HG03469 (cell line): ENCODE measurements around the gene DLST.

ENCODE experiments used
- ATAC-seq: cut with Tn5 transposase; IDR thresholded peaks from one replicate; pipeline ENCODE4 v1.9.1; 2021; ENCODE audit warnings: mild to moderate bottlenecking, moderate library complexity, moderate number of reproducible peaks; ENCODE audit not compliant: unreplicated experiment

DLST gene

DNA sequence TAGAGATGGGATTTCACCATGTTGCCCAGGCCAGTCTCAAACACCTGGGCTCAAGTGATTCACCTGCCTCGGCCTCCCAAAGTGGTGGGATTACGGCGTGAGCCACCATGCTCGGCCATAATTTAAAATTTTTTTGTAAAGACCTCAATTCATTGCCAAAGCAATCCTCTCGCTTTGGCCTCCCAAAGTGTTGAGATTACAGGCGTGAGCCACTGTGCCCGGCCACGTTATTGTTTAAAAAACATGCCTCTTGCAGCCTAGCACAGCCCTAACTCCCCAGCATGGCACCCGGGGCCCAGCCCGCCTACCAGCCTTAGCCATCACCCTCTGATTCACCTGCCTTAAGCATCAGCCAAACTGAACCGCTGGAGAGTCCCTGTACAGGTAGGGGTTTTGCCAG lies 54.4 kb downstream of the DLST start:
- ATAC-seq, result no peak

DNA sequence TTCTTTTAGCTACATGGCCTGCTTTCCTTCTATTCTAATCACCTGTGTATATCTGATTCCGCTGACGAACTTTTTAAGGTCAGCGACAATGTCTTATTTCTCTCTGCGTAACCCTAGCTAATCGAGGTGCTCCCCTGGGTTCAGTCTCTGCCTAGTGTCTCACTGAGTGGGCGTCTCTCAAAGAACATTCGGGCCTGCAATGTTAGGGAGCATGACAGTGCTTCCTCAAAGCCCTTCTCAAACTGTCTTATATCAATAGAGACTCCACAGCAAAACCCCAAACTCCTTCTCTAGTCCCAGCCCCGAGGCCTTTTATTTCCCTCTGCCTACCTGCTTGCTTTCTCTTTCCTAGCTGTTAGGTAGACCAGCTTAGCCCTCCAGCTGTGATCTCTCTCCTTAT lies 55.0 kb downstream of the DLST start:
- ATAC-seq, result no peak

DNA sequence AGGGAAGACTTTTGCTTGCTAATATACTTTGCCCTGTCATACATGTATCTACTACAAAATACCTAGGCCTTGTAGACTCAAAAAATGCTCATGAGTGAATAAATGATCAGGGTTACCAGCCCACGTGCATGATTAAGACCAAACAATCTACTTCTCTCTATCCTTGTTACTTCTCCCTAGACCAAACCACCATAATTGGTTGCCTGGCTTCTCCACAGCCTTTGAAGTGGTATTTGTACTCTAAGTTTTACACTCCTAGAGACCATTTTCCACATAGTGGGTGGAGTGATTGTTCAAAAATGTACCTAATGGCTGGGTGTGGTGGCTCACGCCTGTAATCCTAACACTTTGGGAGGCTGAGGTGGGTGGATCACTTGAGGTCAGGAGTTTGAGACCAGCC lies 55.5 kb downstream of the DLST start:
- no peak for ATAC-seq

DNA sequence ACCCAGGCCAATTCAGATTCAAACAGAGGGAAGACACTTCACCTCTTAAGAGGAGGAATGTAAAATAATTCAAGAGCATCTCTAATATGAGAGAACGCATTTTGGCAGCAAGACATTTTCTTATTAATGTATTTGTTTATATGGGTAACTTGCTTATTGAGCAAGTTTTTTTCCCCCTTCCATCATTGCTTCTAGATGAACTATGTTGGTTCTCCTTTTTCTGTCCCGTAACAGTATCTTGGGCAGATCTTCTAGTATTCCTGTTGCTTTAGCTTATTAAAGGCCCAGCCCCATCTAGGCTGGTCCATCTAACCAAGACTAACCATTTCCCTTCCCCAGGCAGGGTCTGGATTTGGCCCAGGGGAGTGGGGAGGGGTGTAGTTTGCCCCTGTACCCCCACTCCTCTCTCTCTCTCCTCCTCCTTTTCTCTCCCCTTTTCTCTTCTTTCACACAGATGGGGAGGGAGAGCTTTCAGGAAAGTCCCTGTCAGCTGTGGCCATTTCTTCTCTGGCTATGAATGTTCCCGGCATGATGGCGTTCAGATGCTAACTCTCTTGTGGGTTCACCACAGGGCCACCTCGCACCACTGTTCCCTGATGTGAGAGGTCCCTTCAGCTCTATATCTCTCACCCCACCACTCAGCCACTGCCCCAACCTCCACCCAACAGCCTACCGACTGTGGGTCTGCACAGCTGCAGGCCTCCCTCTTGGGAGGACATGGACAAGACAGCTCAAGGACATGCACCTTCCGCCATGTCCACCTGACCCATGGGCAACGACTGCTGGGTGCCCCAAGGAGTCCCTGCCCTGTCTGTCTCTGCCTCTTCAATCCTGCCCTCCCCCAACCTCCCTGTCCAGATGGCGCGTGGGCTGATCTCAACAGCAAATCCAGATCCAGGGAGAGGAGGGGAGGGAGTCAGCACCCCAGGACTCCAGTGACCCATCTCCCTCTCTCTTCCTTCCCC lies 57.1 kb downstream of the DLST start:
- ATAC-seq, result no peak

DNA sequence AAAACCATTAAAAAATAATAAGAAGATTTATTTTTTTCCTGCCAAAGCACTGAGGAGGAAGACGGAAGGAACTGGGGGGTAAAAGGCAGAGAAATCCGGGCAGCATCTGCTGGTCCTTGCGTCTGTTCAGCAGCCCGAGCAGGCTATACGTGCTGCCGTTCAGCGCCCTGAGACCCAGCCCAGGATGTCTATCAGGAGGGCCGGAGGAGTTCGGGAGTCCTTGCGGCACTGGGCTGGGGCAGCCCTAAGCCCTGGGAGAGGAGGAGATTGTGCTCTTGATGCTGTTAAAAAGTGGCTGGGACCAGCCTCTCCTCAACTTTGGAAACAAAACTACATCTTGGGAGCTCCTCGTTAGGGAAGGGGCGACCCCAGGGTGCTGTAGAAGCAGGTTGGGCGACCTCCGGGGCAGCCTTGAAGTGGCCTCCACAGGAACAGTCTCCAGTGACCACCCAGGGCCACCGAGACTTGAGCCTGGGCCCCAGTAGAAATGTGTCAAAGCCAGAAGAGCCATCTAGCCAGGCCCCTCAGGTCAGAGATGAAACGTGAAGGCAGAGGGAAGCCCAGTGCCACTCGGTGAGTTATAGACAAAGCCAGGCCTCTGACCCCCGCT lies 59.3 kb downstream of the DLST start:
- ATAC-seq, result no peak

DNA sequence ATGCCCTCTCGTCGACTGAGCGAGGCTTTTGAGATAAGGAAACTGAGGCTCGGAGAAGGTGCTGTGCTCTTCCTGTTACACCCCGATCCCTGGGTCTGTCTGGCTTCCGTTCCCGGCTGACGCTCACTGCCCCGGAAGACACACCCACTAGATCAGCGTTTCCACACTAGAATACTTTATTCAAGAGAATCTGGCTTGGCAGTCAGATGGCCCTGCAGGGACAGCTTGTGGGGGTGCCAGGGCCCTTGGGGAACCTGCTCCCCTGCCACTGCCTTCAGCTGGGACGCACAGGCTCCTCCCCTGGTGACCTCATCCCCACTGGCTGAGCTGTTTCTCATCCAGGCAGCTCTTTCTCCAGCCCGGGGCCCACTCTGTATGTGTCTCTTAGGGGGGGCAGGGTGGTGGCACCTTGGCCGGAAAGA lies 60.0 kb downstream of the DLST start:
- no peak for ATAC-seq

DNA sequence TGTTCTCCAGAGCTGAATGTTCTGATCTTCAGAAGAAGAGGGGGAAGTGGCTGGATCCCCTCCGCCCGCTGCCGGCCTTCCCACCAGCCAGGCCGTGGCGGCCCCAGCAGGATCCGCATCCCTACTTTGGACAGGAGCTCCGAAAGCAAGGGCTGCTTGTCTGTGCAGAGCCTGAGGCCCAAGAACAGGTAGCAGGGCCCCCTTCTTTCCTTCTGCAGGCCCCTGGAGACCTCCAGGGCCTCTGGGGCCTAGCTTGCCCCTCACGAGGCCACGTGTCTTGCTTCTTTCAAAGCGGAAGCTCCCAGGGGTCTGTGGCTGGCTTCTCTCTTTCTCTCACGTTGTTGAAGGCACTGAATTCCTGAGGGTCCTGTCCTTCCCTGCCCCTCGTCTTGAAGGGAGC lies 60.5 kb downstream of the DLST start:
- ATAC-seq, result no peak

DNA sequence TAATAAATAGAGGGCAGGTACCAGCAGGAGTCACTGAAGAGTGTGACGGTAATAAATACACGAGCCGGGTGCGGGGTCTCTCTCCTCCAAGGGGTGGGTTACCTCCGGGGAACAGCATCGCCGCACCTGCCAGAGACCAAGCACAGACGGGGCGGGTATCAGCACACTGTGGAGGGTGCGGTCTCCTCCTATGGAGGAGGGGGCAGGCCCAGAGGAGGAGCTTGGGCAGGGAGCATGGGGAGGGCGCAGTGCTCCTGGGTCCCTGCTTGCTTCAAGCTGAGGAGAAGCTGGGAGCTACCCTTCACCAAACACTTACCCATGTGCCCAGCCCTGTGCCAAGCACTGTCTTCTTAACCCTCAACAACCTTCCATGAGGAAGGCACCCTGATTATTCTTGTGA lies 60.9 kb downstream of the DLST start:
- ATAC-seq, result no peak

DNA sequence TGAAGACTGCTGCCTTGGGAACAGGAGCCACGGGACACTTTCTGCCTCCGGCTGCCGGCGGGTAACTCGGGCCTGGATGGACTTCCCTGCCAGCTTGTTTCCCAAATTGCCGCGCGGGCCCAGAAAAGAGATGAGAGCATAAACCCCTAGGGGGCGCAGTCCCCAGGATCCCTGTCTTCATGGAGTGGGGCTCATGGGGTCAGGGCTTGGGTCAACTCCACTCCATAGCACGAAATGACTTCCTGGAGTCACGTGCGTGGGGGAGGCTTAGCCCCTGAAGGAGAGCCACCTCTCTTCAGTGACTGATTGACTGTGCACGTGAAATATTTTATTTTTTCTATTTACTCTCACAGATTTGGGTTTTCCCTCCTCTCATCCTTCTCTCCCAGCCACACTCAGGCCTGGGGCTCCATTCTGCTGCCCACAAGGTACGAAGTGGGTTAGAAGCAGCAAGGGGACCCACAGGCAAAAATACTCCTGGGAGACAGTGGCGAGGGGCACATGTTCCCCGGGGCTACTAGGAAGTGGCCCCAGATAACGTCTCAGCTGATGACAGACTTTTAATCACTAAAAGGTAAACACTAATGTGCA lies 63.6 kb downstream of the DLST start:
- ATAC-seq, result no peak

DNA sequence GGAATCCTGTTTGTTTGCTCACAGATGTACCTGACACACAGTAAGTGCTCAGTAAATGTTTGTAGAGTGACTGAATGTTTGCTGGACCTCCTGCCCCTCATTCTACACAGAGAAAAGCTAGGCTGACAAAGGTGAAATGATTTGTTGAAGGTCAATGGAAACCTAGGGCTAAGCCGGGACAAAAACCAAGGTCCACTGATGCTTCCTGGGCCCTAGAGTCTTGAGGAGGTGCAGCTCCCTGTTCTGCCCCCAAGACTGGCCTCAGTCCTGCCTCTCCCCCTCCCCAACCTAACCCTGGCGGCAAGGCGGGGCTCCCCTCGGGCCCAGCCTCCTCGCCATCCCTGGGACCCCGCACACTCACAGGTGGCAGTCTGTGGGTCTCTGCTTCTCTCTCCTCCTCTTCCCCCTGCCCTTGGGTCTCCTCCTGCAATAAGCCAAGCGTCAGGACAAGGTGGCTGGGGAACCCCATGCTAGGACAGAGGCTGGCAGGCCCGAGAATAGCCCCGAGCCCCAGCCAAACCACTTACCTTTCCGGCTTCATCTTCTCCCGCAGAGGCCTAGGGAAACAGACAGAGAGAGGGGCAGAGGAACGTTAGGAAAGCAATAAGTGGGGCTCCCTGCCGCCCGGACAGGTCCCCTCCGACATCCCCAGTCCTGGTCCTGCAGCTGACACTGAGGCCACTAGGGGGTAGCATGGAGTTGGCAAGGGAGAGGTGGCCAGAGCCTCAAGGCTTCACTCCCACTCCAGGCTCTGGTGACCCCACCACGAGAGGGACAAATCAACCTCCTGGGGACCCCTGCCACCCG lies 64.3 kb downstream of the DLST start:
- ATAC-seq, result no peak

DNA sequence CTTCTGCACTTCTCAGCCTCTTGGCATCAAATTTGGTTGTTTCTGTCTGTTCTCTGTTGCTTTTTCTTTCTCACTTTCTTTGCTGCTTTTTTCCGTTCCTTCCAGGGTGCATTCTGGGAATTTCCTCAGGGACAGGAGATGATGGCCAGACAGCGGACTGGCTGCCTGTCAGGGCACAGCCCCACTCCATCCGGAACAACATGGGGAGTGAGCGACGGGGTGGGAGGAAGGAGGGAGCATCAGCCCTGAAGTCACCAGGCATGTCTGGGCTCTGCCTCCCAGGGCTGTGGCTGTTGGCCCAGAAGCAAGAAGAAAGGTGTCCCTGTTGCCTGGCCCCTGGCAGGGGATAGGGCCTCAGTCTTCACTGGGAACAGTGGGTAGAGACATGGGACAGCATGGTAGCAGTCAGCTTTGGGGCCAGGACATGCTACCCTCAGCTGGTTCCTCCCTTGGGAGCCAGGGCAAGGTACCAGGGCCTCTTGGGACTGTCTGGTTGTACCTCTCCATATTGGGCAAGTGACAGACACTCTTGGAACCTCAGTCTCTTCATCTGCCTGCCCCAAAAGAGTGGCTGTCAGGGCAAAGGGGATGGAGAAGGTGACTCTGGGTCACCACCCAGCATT lies 65.1 kb downstream of the DLST start:
- no peak for ATAC-seq

DNA sequence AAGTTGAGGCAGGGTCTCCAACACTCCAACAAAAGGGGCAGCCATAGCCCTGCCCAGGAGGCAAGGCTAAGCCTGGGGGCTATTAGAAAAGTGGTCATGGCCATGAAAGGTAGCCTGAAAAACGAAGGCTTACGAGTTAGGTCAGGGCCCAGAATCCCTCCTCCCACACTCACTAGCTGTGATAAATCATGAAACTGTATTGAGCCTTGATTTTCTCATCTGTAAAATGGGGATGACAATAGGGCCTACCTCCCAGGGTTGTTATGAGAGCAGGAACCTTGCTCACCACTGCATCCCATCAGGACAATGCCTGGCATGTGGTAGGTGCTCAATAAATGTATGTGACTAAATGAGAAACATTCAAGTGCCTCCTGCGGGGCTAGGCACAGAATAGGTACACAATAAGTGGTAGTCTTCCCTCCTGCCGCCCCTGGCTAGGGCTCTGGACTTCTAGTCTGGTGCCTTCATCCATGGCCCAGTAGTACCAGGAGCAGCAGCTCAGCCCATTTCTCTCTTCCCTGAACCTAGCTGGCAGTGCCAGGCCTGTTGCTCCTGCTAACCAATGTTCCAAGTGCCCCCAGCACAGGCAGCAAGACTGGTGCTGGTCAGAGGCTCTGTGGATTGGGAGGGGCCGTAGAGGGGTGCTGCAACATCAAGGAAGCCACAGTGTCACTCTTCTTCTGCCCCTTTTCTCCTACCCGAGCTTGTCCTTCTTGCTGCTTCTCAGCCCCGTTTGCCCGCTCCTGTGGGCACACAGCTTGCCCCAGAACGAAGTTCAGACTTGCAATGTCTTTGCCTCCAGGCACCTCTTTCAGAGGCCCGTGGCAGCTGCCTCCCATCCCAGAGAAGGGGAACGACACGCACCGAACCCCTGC lies 65.9 kb downstream of the DLST start:
- ATAC-seq, result no peak

DNA sequence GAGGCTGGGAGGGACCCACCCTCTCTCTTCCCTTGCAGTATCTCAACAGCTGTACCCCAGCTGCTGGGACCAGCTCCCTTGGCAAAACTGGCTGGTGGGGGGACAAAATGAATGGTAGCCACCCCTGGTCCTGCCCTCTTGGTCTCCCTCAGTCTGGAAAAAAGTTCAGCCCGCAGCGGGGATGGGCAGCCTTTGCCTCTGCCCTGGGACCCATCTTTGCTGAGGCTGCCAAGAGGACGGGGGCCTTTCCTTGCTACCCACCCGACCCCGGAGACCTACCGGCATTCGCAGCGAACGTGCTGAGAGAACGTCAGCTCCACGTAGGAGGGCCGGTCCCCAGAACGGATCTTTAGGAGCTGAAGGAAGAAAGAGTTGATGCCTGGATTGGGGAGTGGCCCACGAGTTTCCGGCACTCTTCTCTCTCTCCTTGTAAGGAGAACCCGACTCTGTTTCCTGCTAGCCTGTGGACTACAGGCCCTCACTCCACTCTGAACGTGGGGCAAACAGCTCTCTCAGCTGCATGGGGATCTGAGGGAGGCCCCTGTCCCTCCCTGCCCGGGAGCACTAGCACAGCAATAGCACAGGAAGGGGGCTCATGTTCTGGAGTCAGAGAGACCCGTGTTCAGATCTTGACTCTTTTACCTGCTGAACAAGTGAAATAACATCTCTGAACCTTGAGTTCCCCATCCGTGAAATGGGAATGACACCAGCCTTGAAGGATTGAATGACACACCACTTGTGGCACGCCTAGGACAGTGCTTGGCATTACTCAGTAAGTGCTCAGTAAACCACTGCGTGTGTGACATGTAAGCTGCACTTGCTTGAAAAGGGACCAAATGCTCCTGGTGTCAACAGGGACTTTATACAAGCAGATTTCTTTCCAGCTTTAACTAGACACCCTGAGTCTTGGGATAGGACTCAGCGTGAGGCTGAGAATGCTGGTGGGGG lies 66.8 kb downstream of the DLST start:
- ATAC-seq, result no peak

DNA sequence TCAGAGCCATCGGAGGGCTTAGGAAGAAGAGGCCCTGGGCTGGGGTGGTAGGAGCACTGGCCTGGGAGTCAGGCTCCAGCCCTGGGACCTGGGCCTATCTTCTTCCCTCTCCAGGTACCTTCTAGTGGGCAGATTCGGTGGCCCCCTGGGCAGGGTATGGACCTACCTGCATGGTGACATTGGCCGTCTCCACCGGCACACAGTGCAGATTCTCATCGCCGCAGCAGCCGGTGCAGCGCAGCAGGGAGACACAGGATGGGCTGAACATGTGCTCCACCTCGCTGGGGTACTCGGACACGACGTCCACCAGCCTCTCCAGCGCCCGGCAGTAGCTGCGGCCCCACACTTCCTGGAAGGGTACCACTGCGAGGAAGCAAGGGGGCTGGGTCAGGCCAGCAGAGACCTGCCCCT lies 67.5 kb downstream of the DLST start:
- ATAC-seq, result no peak

DNA sequence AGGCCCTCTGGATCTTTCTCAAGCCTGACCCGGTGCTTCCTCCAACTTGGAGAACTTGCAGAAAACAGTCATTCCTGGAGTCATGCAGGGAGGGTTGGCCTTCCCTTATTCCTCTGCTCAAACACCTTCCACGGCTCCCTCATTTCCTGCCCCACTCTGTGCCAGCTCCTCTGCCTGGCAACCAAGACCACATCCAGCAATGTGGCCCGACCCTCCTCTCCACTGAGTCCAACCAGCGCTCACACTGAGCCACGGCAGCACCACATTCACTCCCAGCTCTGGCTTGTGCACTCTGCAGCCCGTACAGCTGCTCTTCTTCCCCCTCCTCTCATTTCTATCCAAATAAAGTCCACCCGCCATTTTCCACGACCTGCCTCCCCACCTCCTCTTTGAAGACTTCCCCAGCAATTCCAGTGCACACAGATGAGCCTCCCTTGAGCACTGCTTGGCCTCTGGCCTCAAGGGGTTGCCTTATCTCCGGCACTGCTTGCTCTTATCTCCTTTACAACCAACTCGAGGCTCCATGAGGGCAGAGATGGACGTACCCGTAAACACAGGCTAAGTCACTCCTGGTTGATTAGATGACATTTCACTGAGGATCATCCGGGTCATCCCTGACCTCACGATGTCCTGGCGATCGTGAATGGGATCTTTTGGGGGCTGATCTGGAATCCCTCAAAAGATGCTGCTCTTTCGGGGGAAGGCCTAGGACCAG lies 68.3 kb downstream of the DLST start:
- ATAC-seq, result no peak

DNA sequence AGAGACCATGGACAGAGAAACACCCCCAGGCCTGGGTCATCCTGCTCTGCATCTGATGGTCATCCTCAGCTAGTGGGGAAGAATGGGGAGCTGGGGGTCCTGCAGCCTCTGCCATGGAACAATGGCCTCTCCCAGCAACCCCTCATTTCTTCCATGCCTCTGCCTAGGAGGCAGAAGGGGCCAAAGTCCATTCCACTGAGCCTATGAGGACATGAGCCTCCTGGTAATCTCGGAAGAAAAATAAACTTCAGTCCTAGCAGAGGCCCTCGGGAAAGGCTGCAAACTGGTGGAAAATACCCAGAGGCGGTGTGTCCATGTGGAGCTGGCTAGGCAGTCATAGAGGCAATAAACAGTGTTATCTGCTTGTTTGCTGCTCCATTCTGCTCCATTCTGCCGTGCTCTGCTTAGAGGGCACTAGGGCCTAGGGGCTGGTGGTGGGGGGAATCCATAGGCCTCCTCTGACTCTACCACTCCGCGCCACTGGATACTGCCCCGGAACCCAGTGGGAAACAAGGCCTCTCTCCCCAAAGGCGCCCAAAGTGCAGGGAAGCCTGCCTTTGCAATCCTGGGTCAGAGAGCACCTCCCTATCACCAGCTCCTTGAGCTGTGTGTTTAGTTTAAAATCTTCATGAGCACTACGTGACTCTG lies 69.2 kb downstream of the DLST start:
- no peak for ATAC-seq

DNA sequence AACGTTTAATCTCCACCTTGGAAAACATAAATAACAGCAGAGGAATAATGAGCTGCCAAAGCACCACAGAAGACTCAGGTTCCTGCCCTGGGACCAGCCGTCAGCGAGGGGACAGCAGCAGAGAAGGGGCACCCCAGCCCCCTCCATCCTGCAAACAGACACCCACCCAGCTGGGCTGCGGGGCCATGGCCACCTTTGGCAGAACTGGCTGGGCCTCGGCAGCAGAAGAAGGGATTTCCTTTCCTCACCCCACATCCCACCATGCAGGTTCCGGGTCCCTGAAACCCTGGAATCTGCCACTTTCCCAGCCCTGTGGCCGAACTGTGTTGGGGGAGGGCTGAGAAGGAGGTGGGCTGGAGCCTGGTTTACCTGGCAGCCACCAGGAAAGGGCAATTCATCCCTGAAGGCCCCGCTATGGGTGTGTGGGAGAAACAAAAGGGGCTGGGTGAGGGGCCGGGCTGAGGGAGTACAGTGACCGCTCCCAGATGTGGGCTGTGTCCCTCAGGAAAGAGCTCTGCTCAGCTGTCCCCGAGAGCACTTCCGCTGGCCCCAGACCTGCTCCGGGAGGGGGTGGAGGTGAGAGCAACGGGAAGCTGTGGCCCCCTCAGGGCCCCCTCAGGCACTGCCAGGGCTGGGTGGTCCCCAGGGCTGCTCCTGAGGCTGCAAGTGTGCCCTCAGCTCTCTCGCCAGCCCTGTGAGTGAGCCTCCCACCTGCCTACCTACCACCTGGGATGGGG lies 69.9 kb downstream of the DLST start:
- no peak for ATAC-seq
